Esophagus muscularis mucosa (tissue), 4 donors: ENCODE measurements around the gene ARID1B. TPM values are rescaled to one million over a fixed set of nuclear protein-coding genes. Genes with fewer than 3 reads are reported as not detected.

Source experiments
- DNase-seq: peaks from one replicate; pipeline ENCODE4 v3.0.0-alpha.2; 2017; ENCODE audit errors: extremely low spot score
- H3K27ac ChIP-seq, 4 donors: fragments of 200-600 bp; sonication (generic); replicated peaks in 1 of 4; 1 replicate in 3 of 4; 2 replicates in 1 of 4; pipeline ENCODE4 v1.5.1; 2016 to 2019; ENCODE audit warnings: mild to moderate bottlenecking in 1 of 4
- H3K27me3 ChIP-seq, 4 donors: fragments of 200-600 bp; sonication (generic); one replicate each; pipeline versions ENCODE4 v1.5.1 to v1.6.0; 2016 to 2019
- H3K36me3 ChIP-seq, 4 donors: fragments of 200-600 bp; sonication (generic); one replicate each; pipeline ENCODE4 v1.5.1; 2016 to 2019
- H3K4me1 ChIP-seq, 4 donors: fragments of 200-600 bp; sonication (generic); one replicate each; pipeline ENCODE4 v1.5.1; 2016 to 2019
- H3K4me3 ChIP-seq, 4 donors: fragments of 200-600 bp; sonication (generic); 1 replicate in 2 of 4; 2 replicates in 2 of 4; pipeline ENCODE4 v1.5.1; 2016 to 2019; ENCODE audit warnings: mild to moderate bottlenecking in 4 of 4, moderate library complexity in 1 of 4
- H3K9me3 ChIP-seq, 4 donors: fragments of 200-600 bp; sonication (generic); 1 replicate in 3 of 4; 2 replicates in 1 of 4; pipeline ENCODE4 v1.5.1; 2016 to 2019
- EP300 ChIP-seq: sonication (generic); formaldehyde crosslinking; IDR thresholded peaks from one replicate; pipeline ENCODE4 v1.6.1; 2017; ENCODE audit warnings: antibody characterized with exemption
- POLR2A ChIP-seq: fragments of 450-650 bp; IDR thresholded peaks from one replicate; pipeline ENCODE4 v1.6.1; 2017; ENCODE audit warnings: antibody characterized with exemption, moderate library complexity, mild to moderate bottlenecking, low read depth
- POLR2AphosphoS5 ChIP-seq, 2 donors: sonication (generic); formaldehyde crosslinking; IDR thresholded peaks; one replicate each; pipeline ENCODE4 v1.6.1; 2017; ENCODE audit warnings: antibody characterized with exemption in 2 of 2
- WGBS: methylation state at CpG from one replicate; pipeline ENCODE4 v1.1.5; 2018; 5-methylcytosine and 5-hydroxymethylcytosine counted together
- intact Hi-C: fragments of 100-400 bp; cut with DNase I; formaldehyde crosslinking; loops from one replicate; pipeline ENCODE4 v1.15.1; 2023
- total RNA-seq, 4 donors: library from RNA; depleted of rRNA; stranded (reverse); fragments of >200 nt; gene quantifications; one replicate each; pipeline versions ENCODE4 v1.1.0 to v1.2.1, GENCODE V29; 2016
- TF ChIP-seq, protein P1 (sequence below), 3 experiments: fragments of 200-600 bp in 2 of 3; fragments of 450-650 bp in 1 of 3; sonication (generic) in 2 of 3; IDR thresholded peaks; one replicate each; pipeline ENCODE4 v1.5.1; 2017 to 2019; ENCODE audit warnings: antibody characterized with exemption in 3 of 3, mild to moderate bottlenecking in 2 of 3, moderate library complexity in 1 of 3

ARID1B gene
- total RNA-seq, 4 donors from 2014 or later: 55.0 to 87.2 (median 72.7) TPM

DNA sequence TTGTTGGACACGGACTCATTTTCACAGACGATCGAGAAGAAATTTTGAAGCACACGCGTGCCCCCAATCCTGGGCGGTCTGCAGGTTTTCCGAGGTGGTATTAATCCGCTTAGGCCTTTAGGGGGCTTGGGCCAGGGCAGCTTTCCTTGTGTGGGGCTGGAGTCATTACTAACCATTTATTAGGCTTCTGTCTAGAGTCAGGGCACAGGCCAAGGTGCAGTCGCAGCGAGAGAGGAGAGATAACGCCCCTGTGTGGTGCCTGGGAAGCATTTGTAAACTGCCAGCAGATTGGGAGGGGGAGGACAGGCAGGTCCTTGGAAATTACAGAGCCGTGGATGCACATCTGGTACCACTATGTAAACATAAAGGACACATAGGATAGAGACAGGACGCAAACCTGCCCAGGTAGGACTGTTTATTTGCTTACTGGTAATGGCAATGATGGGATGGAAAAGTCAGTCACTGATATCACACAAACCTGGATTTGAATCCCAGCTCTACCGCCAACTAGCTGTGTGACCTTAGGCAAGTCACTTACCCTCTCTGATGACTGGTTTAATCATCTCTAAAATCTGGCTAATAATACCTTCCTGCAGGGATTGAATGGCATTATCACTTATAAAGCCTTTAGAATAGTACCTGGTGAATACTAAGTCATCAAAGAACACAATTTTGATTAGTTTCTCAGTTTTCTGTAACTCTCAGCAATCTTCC is 469.8 kb downstream of the ARID1B start:
- intact Hi-C loops: no loop called here
- no peak for DNase-seq
- no peak for TF ChIP-seq EP300
- TF ChIP-seq, protein P1, sequence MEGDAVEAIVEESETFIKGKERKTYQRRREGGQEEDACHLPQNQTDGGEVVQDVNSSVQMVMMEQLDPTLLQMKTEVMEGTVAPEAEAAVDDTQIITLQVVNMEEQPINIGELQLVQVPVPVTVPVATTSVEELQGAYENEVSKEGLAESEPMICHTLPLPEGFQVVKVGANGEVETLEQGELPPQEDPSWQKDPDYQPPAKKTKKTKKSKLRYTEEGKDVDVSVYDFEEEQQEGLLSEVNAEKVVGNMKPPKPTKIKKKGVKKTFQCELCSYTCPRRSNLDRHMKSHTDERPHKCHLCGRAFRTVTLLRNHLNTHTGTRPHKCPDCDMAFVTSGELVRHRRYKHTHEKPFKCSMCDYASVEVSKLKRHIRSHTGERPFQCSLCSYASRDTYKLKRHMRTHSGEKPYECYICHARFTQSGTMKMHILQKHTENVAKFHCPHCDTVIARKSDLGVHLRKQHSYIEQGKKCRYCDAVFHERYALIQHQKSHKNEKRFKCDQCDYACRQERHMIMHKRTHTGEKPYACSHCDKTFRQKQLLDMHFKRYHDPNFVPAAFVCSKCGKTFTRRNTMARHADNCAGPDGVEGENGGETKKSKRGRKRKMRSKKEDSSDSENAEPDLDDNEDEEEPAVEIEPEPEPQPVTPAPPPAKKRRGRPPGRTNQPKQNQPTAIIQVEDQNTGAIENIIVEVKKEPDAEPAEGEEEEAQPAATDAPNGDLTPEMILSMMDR (IDR thresholded peaks at IDR 0.05): no peak
- TF ChIP-seq POLR2A: no peak
- no peak for TF ChIP-seq POLR2AphosphoS5 (IDR thresholded peaks at IDR 0.05)
- Histone ChIP-seq H3K27me3 (no peaks in the 10 kb centered on the region), H3K4me1 (peaks cover 27 to 33% (median 32%) of the 10 kb centered on the region in 4 donors), H3K27ac (no peak overlapping the region), H3K4me3 (no peak overlapping the region), H3K9me3 (peaks cover 0 to 4% (median 0%) of the 10 kb centered on the region in 4 donors), H3K36me3 (no peaks in the 10 kb centered on the region)
- WGBS: 95% methylated on average over 12 of the region's 14 CpGs

DNA sequence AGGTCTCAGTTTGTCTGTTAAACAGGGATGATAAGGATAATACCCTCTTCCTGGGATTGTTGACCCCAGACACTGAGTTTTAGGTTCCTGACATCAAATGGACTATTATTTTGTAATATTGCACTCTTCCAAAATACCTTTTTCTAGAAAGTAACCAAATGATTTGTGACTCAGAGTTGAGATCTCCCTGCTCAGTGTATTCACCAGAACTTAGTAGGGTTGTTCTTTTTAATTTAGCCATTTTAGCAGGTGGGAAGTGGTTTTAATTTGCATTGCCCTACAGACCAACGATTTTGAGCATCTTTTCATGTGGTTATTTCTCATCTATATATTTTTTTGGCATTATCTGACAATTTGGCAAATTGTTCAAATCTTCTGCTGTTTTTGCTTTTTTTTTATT is 471.1 kb downstream of the ARID1B start:
- WGBS: 57% methylated on average over 1 of the region's 1 CpG
- H3K4me3 ChIP-seq: no peak overlapping the region
- peaks cover 30 to 33% (median 32%) of the 10 kb centered on the region in 4 donors for H3K4me1 ChIP-seq
- no peak overlapping the region for H3K27ac ChIP-seq
- TF ChIP-seq EP300: no peak
- TF ChIP-seq, protein P1 (IDR thresholded peaks at IDR 0.05): no peak
- no peak for TF ChIP-seq POLR2A
- no peak for TF ChIP-seq POLR2AphosphoS5 (IDR thresholded peaks at IDR 0.05)
- intact Hi-C loops: no loop called here
- H3K9me3 ChIP-seq: peaks cover 0 to 4% (median 0%) of the 10 kb centered on the region in 4 donors
- no peaks in the 10 kb centered on the region for H3K27me3 ChIP-seq
- DNase-seq: no peak
- no peaks in the 10 kb centered on the region for H3K36me3 ChIP-seq

DNA sequence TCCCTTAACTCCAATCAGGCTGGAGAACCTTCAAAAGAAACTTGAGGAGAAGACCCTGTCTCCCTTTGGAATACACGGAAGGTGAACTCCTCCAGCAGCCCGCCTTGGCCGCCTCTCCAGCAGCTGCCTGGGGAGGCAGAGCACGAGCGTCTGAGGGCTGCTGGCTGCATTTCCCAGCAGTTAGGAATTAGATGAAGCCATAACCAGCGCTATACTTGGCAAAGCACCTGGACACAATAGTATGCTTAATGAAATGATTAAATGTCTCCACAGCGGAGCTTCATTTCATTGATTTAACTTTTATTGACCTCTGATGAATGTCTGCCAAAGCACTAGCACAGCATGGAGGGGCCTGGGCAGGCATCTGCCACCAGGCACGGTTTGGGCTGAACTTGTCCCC is 472.6 kb downstream of the ARID1B start:
- no peak overlapping the region for H3K27ac ChIP-seq
- H3K4me3 ChIP-seq: no peak overlapping the region
- peaks cover 17 to 21% (median 20%) of the 10 kb centered on the region in 4 donors for H3K4me1 ChIP-seq
- H3K36me3 ChIP-seq: no peaks in the 10 kb centered on the region
- H3K27me3 ChIP-seq: no peaks in the 10 kb centered on the region
- 74% methylated on average over 6 of the region's 8 CpGs for WGBS
- TF ChIP-seq POLR2A (no peak), POLR2AphosphoS5 (IDR thresholded peaks at IDR 0.05) (no peak), EP300 (no peak)
- TF ChIP-seq, protein P1 (IDR thresholded peaks at IDR 0.05): no peak
- no peaks in the 10 kb centered on the region for H3K9me3 ChIP-seq
- no peak for DNase-seq
- intact Hi-C loops: no loop called here

DNA sequence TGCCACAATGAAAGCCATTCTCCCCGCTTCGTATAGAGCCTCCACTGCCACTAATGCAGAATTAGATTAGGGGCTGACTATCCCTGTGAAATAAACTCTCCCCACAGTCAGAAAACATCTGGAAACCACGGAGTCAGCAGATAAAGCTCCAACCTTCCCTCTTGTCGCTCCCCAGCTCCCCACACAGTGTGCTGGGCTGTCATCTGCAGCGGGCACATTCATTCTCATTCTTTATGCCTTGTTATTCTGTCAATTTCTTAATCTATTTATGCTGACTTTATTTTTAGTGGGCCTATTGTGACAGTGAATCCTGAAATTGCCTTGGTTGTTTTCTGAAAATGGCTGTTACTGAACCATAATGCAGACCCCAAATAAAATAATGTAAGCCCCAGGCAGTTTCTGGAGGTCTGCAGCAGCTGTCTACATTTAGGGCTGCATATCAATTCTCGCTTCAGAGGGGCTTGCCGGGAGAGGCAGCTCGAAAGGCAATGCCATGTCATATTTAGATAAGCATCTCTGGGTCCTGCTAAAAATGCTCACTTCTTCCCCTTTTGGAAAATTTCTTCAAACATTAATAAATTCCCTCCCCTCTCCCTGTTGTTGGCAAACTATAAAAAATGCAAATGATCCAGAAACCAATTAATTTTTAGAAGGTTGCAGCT is 474.5 kb downstream of the ARID1B start:
- Histone ChIP-seq H3K27me3 (no peaks in the 10 kb centered on the region), H3K27ac (no peak overlapping the region), H3K4me3 (no peak overlapping the region), H3K4me1 (peaks cover 0 to 7% (median 4%) of the 10 kb centered on the region in 4 donors), H3K36me3 (no peaks in the 10 kb centered on the region), H3K9me3 (no peaks in the 10 kb centered on the region)
- intact Hi-C loops: no loop called here
- TF ChIP-seq POLR2AphosphoS5 (IDR thresholded peaks at IDR 0.05): no peak
- no peak for TF ChIP-seq EP300
- WGBS: 85% methylated on average over 8 of the region's 8 CpGs
- DNase-seq: no peak

DNA sequence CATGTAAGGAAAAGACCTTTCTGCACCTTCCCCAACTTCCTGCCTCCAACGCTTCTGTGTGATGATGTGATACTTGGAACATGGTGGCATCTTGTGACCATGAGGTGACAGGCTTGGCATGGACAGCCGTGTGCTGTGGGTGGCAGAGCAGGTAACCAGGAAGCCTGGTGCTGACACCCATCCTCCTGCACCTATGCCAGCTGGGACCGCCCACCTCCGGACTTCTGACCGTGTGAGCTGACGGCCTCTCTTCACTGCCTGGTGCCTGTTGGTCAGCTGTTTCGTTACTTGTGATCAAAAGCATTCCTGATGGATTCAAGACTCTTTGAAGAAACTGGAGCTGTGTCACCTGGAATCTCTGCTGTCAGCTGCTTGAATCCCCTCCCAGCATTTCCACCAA is 475.8 kb downstream of the ARID1B start:
- WGBS: 83% methylated on average over 6 of the region's 7 CpGs
- TF ChIP-seq EP300: no peak
- TF ChIP-seq, protein P1 (IDR thresholded peaks at IDR 0.05): no peak
- no peak for TF ChIP-seq POLR2A
- TF ChIP-seq POLR2AphosphoS5 (IDR thresholded peaks at IDR 0.05): no peak
- Histone ChIP-seq H3K36me3 (no peaks in the 10 kb centered on the region), H3K4me3 (no peak overlapping the region), H3K27ac (no peak overlapping the region), H3K9me3 (no peaks in the 10 kb centered on the region), H3K4me1 (peaks cover 0 to 7% (median 2%) of the 10 kb centered on the region in 4 donors), H3K27me3 (no peaks in the 10 kb centered on the region)
- intact Hi-C loops: no loop called here
- DNase-seq: no peak
